Body of pancreas (tissue), 4 donors: ENCODE data around the gene CNOT6.

Experiments used
- POLR2A ChIP-seq, 3 donors: fragments of 450-650 bp; IDR thresholded peaks; one replicate each; pipeline ENCODE4 v1.6.1; 2016; ENCODE audit warnings: antibody characterized with exemption in 3 of 3, mild to moderate bottlenecking in 2 of 3
- TF ChIP-seq, protein P1 (sequence below), 7 experiments: fragments of 450-650 bp in 4 of 7; fragments of 200-600 bp in 3 of 7; sonication (generic) in 3 of 7; IDR thresholded peaks; one replicate each; pipeline ENCODE4 v1.5.1; 2016 to 2019; ENCODE audit warnings: antibody characterized with exemption in 7 of 7

DNA sequence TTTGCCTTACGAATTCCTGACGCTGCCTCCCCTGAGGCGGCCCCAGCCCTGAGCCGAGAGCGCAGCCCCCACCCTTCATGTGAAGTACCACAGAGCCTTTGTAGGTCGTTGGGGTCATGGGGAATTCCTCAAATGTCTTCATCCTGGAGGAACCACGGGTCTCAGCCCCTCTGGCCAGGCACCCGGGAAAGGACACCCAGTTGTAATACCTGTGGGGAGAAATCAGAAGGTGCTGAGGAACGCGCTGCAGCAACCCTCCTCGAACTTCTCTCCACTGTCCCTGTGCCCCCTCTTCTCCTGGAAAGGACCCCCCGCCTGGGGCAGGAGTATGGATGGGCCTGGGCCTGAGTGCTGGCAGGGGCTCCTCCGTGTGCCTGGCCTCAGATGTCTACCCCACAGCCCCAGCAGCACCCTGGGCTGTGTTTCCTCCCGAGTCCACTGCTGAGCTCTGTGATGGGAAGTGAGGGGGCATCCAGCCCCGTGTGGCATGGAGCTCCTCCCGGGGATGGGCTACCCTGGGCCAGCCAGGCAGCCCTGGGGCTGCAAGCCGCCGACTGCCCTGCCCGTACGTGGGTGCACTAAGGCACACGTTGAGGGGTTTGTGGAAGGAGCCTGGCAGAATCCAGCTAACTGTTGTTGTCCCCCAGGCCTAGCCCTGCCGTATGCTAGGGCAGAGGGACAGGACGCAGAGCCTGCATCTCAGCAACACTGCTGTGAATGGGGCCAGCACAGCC, 115.8 kb downstream of the CNOT6 start:
- TF ChIP-seq, protein P1, sequence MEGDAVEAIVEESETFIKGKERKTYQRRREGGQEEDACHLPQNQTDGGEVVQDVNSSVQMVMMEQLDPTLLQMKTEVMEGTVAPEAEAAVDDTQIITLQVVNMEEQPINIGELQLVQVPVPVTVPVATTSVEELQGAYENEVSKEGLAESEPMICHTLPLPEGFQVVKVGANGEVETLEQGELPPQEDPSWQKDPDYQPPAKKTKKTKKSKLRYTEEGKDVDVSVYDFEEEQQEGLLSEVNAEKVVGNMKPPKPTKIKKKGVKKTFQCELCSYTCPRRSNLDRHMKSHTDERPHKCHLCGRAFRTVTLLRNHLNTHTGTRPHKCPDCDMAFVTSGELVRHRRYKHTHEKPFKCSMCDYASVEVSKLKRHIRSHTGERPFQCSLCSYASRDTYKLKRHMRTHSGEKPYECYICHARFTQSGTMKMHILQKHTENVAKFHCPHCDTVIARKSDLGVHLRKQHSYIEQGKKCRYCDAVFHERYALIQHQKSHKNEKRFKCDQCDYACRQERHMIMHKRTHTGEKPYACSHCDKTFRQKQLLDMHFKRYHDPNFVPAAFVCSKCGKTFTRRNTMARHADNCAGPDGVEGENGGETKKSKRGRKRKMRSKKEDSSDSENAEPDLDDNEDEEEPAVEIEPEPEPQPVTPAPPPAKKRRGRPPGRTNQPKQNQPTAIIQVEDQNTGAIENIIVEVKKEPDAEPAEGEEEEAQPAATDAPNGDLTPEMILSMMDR (IDR thresholded peaks at IDR 0.05) = no peak
- no peak for TF ChIP-seq POLR2A (IDR thresholded peaks at IDR 0.05)
